OCI-LY3 (cell line): ENCODE results near the gene PLEKHA6.

Experiments
- H2AFZ ChIP-seq: fragments of 200-600, 300-600 bp; shearing (Covaris generic); 2 replicates; pipeline ENCODE4 v1.6.0; 2014; ENCODE audit warnings: antibody characterized with exemption, low read depth, low read length
- H3K27ac ChIP-seq: fragments of 200-600, 300-600 bp; sonication (generic); 2 replicates; pipeline ENCODE4 v1.5.1; 2014; ENCODE audit warnings: mild to moderate bottlenecking, low read length, moderate library complexity, mixed read lengths
- H3K27me3 ChIP-seq: fragments of 200-600, 300-600 bp; sonication (generic); 2 replicates; pipeline ENCODE4 v1.6.1; 2014; ENCODE audit warnings: low read depth, low read length, mixed read lengths
- H3K36me3 ChIP-seq: fragments of 200-600, 300-600 bp; sonication (generic); replicated peaks from 2 replicates; pipeline ENCODE3; 2014; ENCODE audit warnings: low read depth, low read length, mixed read lengths
- H3K4me1 ChIP-seq: fragments of 300-600, 200-600 bp; sonication (generic); 2 replicates; pipeline ENCODE4 v1.6.1; 2014; ENCODE audit warnings: low read length, mixed read lengths
- H3K4me2 ChIP-seq: fragments of 200-600, 300-600 bp; sonication (generic); 2 replicates; pipeline ENCODE4 v1.6.1; 2014; ENCODE audit warnings: low read length, mixed read lengths
- H3K4me3 ChIP-seq: fragments of 300-600, 200-600 bp; sonication (generic); 2 replicates; pipeline ENCODE4 v1.5.1; 2014; ENCODE audit warnings: antibody characterized with exemption, mild to moderate bottlenecking, low read length, moderate library complexity
- H3K79me2 ChIP-seq: fragments of 300-600, 200-600 bp; shearing (Covaris generic); 2 replicates; pipeline ENCODE4 v1.6.1; 2014; ENCODE audit warnings: mild to moderate bottlenecking, low read length, mixed read lengths
- H3K9ac ChIP-seq: fragments of 300-600, 200-600 bp; shearing (Covaris generic); 2 replicates; pipeline ENCODE4 v1.6.0; 2014; ENCODE audit warnings: mild to moderate bottlenecking, low read length, moderate library complexity
- H3K9me3 ChIP-seq: fragments of 200-600, 300-600 bp; shearing (Covaris generic); 2 replicates; pipeline ENCODE4 v1.6.1; 2014; ENCODE audit warnings: low read length, mixed read lengths; ENCODE audit not compliant: insufficient read depth
- H4K20me1 ChIP-seq: fragments of 200-600, 300-600 bp; sonication (generic); 2 replicates; pipeline ENCODE4 v1.6.1; 2016; ENCODE audit warnings: low read length, mixed read lengths; ENCODE audit not compliant: insufficient read depth
- EZH2phosphoT487 ChIP-seq: fragments of 200-600 bp; shearing (Covaris generic); IDR thresholded peaks from 2 replicates; pipeline ENCODE4 v1.6.1; 2018; ENCODE audit warnings: antibody characterized with exemption, mixed run types, low read depth
- TF ChIP-seq, protein P1 (sequence below): fragments of 200-600, 300-600 bp; sonication (generic); IDR thresholded peaks from 2 replicates; pipeline ENCODE4 v1.5.1; 2014; ENCODE audit warnings: antibody characterized with exemption, low read length, low read depth

The PLEKHA6 gene

DNA sequence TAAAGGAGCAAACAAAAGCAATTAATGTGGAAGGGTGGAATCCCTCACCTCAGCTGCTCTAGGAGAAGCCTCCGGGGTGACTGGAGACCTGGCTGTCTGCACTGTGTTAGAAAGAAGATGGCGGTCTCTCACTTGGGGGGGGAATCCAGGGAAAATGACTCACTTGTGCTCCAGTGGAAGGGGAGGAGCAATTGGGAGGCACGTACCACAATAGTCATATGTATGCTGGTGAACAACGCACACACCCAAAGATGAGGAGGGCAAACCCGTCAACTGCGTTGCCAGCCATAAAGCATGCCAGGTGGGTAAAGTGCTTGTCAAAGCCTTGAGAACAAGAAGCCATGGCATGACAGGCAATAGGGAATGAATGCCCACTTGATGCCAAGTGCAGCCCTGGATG, 22.1 kb downstream of the PLEKHA6 start:
- Histone ChIP-seq H3K9me3 (no peaks in the 10 kb centered on the region), H3K36me3 (no peaks in the 10 kb centered on the region), H3K27ac (no peak overlapping the region), H3K79me2 (no peaks in the 10 kb centered on the region), H3K9ac (no peak overlapping the region), H3K4me2 (no peak overlapping the region), H3K4me1 (no peaks in the 10 kb centered on the region), H3K27me3 (peaks cover 73% of the 10 kb centered on the region), H2AFZ (no peak overlapping the region), H4K20me1 (no peaks in the 10 kb centered on the region), H3K4me3 (no peak overlapping the region)
- TF ChIP-seq, protein P1, sequence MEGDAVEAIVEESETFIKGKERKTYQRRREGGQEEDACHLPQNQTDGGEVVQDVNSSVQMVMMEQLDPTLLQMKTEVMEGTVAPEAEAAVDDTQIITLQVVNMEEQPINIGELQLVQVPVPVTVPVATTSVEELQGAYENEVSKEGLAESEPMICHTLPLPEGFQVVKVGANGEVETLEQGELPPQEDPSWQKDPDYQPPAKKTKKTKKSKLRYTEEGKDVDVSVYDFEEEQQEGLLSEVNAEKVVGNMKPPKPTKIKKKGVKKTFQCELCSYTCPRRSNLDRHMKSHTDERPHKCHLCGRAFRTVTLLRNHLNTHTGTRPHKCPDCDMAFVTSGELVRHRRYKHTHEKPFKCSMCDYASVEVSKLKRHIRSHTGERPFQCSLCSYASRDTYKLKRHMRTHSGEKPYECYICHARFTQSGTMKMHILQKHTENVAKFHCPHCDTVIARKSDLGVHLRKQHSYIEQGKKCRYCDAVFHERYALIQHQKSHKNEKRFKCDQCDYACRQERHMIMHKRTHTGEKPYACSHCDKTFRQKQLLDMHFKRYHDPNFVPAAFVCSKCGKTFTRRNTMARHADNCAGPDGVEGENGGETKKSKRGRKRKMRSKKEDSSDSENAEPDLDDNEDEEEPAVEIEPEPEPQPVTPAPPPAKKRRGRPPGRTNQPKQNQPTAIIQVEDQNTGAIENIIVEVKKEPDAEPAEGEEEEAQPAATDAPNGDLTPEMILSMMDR: no peak
- TF ChIP-seq EZH2phosphoT487: no peak

DNA sequence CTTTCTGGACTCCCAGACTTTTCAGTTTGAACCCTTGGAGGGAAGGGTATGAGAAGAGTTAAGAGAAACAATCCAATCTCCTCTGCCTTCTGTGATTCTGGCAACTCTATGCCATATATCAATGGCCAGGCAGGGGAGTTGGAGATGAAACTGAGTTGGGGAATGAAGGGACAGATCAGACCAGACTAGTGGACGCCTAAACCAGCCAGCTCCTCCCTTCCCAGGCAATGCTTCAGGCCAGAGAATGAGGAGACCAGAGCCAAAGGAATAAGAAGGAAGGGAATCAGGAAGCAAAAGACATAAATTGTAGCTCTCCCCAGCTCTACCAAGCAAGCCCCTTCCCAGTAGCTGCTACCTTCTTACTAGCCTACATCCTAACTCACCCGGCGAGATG, 22.7 kb downstream of the PLEKHA6 start:
- Histone ChIP-seq H3K4me1 (no peaks in the 10 kb centered on the region), H3K4me2 (no peak overlapping the region), H3K36me3 (no peaks in the 10 kb centered on the region), H3K9me3 (no peaks in the 10 kb centered on the region), H3K27ac (no peak overlapping the region), H2AFZ (no peak overlapping the region), H3K9ac (no peak overlapping the region), H3K79me2 (no peaks in the 10 kb centered on the region), H3K4me3 (no peak overlapping the region), H3K27me3 (peaks cover 68% of the 10 kb centered on the region), H4K20me1 (no peaks in the 10 kb centered on the region)
- no peak for TF ChIP-seq EZH2phosphoT487
- TF ChIP-seq, protein P1: no peak

DNA sequence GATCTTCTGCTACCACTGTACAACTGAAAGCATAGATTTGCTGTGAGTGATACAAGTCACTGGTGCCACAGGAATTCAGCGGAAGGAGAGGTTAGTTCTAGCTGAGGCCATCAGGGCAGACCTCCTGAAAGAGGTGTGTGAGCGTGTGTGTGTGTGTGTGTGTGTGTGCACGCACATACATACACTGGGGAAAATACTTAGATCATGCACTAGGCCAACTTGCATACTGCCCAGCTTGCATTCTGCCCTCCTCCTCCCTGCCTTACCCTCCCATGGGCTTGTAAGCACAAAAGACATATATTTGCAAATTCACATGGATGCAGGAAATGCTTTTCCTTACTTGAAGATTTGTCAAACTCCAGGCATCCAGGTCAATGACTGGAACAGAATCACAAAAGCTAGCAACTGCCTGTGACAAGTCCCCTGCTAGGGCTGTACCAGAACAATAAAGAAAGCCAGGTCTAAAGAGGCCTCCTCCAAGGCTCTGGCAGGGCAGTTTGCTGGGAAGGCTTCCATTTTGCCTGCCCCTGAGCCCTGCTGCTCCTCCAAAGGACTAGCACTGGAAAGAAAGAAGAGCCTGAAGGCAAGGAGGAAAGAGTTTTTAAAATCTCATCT, 23.2 kb downstream of the PLEKHA6 start:
- no peak overlapping the region for H3K4me2 ChIP-seq

DNA sequence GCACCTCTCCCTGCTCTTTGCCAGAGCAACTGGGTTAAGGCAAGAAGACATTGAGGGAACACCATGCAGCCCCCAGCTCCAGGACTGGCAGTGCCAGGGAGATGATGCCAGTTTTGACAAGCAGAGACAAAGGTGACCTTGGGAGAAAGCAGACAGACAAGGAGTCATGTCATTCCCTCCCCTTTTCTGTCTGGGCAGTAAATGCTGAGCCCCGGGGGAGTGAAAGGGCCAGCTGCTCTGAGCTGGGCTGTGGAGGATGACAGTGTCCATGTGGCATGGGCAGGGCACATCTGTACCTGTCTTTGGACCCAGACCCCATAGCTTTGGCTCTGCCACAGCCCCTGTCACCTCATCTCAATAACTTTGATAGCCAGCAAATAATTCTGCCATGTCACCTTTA, 24.2 kb downstream of the PLEKHA6 start:
- H3K27ac ChIP-seq: no peak overlapping the region
- no peaks in the 10 kb centered on the region for H3K36me3 ChIP-seq
- no peaks in the 10 kb centered on the region for H3K4me1 ChIP-seq
- no peak overlapping the region for H3K4me3 ChIP-seq
- H3K9ac ChIP-seq: no peak overlapping the region
- H2AFZ ChIP-seq: no peak overlapping the region
- peaks cover 59% of the 10 kb centered on the region for H3K27me3 ChIP-seq
- H3K9me3 ChIP-seq: no peaks in the 10 kb centered on the region
- no peaks in the 10 kb centered on the region for H4K20me1 ChIP-seq
- TF ChIP-seq, protein P1: no peak
- no peak for TF ChIP-seq EZH2phosphoT487
- no peaks in the 10 kb centered on the region for H3K79me2 ChIP-seq
- no peak overlapping the region for H3K4me2 ChIP-seq

More for the DNA sequence above, 23.2 kb downstream of the PLEKHA6 start:
- H3K27me3 ChIP-seq: peaks cover 68% of the 10 kb centered on the region
- no peak overlapping the region for H3K9ac ChIP-seq
- no peaks in the 10 kb centered on the region for H3K4me1 ChIP-seq
- no peak overlapping the region for H3K4me3 ChIP-seq
- H3K9me3 ChIP-seq: no peaks in the 10 kb centered on the region
- TF ChIP-seq, protein P1: no peak
- TF ChIP-seq EZH2phosphoT487: no peak
- H2AFZ ChIP-seq: no peak overlapping the region
- no peaks in the 10 kb centered on the region for H4K20me1 ChIP-seq
- H3K27ac ChIP-seq: no peak overlapping the region
- H3K79me2 ChIP-seq: no peaks in the 10 kb centered on the region
- no peaks in the 10 kb centered on the region for H3K36me3 ChIP-seq
